Measurements from ENCODE around the gene DHDH. TPM values are rescaled to one million over a fixed set of nuclear protein-coding genes. Genes with fewer than 3 reads are reported as not detected.

DHDH gene
- total and polyA plus RNA-seq, 2 of the 13 experiments (the other 11 are each of a cell fraction or from before 2014, with no cell fraction given): 0.13 to 0.91 TPM

DNA sequence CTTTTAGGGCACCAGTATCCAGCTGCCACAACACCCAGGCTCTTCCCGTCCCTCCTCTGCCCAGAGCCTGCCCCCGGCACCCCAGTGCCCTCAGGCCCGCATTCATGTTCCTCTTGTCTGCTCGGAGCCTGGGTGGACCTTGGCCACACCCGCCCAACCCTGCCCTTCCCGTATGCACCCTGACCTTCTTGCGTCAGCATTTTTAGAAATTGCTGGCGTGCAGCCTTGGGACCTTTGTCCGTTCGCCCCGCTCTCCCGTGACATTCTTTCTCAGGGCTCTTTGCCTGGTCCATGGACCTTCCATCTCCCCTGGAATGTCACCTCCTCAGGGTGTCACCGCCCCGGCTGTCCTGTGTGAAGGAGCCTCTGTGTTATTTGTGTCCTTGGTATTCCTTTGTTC, 25.8 kb upstream of the DHDH start (continued):
- TF ChIP-seq RORA (CRISPR knock-in tag; IDR thresholded peaks at IDR 0.05): no peak
- TF ChIP-seq, protein P1, sequence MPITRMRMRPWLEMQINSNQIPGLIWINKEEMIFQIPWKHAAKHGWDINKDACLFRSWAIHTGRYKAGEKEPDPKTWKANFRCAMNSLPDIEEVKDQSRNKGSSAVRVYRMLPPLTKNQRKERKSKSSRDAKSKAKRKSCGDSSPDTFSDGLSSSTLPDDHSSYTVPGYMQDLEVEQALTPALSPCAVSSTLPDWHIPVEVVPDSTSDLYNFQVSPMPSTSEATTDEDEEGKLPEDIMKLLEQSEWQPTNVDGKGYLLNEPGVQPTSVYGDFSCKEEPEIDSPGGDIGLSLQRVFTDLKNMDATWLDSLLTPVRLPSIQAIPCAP (CRISPR knock-in tag; IDR thresholded peaks at IDR 0.05; ENCODE audit: low read depth): no peak
- TF ChIP-seq ZNF264 (CRISPR knock-in tag; IDR thresholded peaks at IDR 0.05): no peak
- TF ChIP-seq ZNF296 (CRISPR knock-in tag; conservative IDR thresholded peaks at IDR 0.05): no peak
- TF ChIP-seq HOXA9 (CRISPR knock-in tag; IDR thresholded peaks at IDR 0.05; ENCODE audit: borderline replicate concordance): no peak
- peak; percentile 51 for TF ChIP-seq ZMYM4 (CRISPR knock-in tag; IDR thresholded peaks at IDR 0.05)
- TF ChIP-seq ZNF160 (CRISPR knock-in tag; IDR thresholded peaks at IDR 0.05): no peak
- TF ChIP-seq, protein P2, sequence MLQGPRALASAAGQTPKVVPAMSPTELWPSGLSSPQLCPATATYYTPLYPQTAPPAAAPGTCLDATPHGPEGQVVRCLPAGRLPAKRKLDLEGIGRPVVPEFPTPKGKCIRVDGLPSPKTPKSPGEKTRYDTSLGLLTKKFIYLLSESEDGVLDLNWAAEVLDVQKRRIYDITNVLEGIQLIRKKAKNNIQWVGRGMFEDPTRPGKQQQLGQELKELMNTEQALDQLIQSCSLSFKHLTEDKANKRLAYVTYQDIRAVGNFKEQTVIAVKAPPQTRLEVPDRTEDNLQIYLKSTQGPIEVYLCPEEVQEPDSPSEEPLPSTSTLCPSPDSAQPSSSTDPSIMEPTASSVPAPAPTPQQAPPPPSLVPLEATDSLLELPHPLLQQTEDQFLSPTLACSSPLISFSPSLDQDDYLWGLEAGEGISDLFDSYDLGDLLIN (CRISPR knock-in tag; IDR thresholded peaks at IDR 0.05; ENCODE audit: borderline replicate concordance): no peak
- no peak for TF ChIP-seq CHCHD3 (CRISPR knock-in tag; IDR thresholded peaks at IDR 0.05)
- TF ChIP-seq FIP1L1 (IDR thresholded peaks at IDR 0.05; ENCODE audit: borderline replicate concordance, insufficient read depth, low read depth, low read length): no peak
- no peak for TF ChIP-seq MZF1 (CRISPR knock-in tag; IDR thresholded peaks at IDR 0.05; ENCODE audit: borderline replicate concordance)
- TF ChIP-seq ZBTB3 (CRISPR knock-in tag; IDR thresholded peaks at IDR 0.05; ENCODE audit: borderline replicate concordance, low read depth): no peak
- peak; percentile 52; the same call in 1 of the 2 replicates for TF ChIP-seq MAZ (IDR thresholded peaks at IDR 0.05; ENCODE audit: borderline replicate concordance, low read depth, low read length)
- TF ChIP-seq MAZ (CRISPR knock-in tag; IDR thresholded peaks at IDR 0.05; ENCODE audit: low read depth): peak; percentile 62; the same call in 1 of the 2 replicates
- no peak for TF ChIP-seq ZNF549 (CRISPR knock-in tag; IDR thresholded peaks at IDR 0.05)
- TF ChIP-seq WIZ (CRISPR knock-in tag; IDR thresholded peaks at IDR 0.05): no peak
- TF ChIP-seq KDM4B (CRISPR knock-in tag; IDR thresholded peaks at IDR 0.05): no peak
- TF ChIP-seq ATF7 (IDR thresholded peaks at IDR 0.05): no peak
- TF ChIP-seq ATF7 (CRISPR knock-in tag; IDR thresholded peaks at IDR 0.05): peak; percentile 89
- TF ChIP-seq ZNF619 (CRISPR knock-in tag; IDR thresholded peaks at IDR 0.05): 0 out of 2 replicates have a peak, but pooled peaks have one; percentile 36
- TF ChIP-seq, protein P3, sequence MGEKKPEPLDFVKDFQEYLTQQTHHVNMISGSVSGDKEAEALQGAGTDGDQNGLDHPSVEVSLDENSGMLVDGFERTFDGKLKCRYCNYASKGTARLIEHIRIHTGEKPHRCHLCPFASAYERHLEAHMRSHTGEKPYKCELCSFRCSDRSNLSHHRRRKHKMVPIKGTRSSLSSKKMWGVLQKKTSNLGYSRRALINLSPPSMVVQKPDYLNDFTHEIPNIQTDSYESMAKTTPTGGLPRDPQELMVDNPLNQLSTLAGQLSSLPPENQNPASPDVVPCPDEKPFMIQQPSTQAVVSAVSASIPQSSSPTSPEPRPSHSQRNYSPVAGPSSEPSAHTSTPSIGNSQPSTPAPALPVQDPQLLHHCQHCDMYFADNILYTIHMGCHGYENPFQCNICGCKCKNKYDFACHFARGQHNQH (CRISPR knock-in tag; IDR thresholded peaks at IDR 0.05): 0 out of 2 replicates have a peak, but pooled peaks have one; percentile 61
- TF ChIP-seq ONECUT2 (CRISPR knock-in tag; IDR thresholded peaks at IDR 0.05): no peak
- TF ChIP-seq, protein P4, sequence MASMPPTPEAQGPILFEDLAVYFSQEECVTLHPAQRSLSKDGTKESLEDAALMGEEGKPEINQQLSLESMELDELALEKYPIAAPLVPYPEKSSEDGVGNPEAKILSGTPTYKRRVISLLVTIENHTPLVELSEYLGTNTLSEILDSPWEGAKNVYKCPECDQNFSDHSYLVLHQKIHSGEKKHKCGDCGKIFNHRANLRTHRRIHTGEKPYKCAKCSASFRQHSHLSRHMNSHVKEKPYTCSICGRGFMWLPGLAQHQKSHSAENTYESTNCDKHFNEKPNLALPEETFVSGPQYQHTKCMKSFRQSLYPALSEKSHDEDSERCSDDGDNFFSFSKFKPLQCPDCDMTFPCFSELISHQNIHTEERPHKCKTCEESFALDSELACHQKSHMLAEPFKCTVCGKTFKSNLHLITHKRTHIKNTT (CRISPR knock-in tag; IDR thresholded peaks at IDR 0.05): no peak
- TF ChIP-seq, protein P5, sequence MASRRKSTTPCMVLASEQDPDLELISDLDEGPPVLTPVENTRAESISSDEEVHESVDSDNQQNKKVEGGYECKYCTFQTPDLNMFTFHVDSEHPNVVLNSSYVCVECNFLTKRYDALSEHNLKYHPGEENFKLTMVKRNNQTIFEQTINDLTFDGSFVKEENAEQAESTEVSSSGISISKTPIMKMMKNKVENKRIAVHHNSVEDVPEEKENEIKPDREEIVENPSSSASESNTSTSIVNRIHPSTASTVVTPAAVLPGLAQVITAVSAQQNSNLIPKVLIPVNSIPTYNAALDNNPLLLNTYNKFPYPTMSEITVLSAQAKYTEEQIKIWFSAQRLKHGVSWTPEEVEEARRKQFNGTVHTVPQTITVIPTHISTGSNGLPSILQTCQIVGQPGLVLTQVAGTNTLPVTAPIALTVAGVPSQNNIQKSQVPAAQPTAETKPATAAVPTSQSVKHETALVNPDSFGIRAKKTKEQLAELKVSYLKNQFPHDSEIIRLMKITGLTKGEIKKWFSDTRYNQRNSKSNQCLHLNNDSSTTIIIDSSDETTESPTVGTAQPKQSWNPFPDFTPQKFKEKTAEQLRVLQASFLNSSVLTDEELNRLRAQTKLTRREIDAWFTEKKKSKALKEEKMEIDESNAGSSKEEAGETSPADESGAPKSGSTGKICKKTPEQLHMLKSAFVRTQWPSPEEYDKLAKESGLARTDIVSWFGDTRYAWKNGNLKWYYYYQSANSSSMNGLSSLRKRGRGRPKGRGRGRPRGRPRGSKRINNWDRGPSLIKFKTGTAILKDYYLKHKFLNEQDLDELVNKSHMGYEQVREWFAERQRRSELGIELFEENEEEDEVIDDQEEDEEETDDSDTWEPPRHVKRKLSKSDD (CRISPR knock-in tag; IDR thresholded peaks at IDR 0.05; ENCODE audit: low read depth): no peak
- no peak for TF ChIP-seq RAD21 (CRISPR knock-in tag; IDR thresholded peaks at IDR 0.05)
- TF ChIP-seq ZNF17 (CRISPR knock-in tag; IDR thresholded peaks at IDR 0.05): no peak
